K562 (cell line): ENCODE data around the gene ZNF236. TPM values are rescaled to one million over a fixed set of nuclear protein-coding genes. Genes with fewer than 3 reads are reported as not detected.

Experiments used
- ATAC-seq: fragments of 200-7000 bp; cut with Tn5 transposase; 3 replicates; pipeline ENCODE4 v1.9.1; 2020; ENCODE audit warnings: moderate library complexity
- BruUV-seq: library from RNA; stranded (reverse); fragments of 400-500 nt; replicated peaks from 2 replicates; lab custom pipeline; 2021; lab: Mats Ljungman, UMichigan
- CTCF ChIA-PET: fragments of 300-600 bp; formaldehyde crosslinking; extraction: SDS; loops from one replicate; lab custom pipeline; 2021; ENCODE audit warnings: low intra/inter-chr PET ratio; lab: Yijun Ruan, JAX
- POLR2A ChIA-PET: fragments of 300-600, 350-650 bp; sonication (Branson Sonifier 250); formaldehyde crosslinking; extraction: SDS; loops from one replicate; lab custom pipeline; 2021; ENCODE audit warnings: antibody characterized with exemption, inconsistent platforms; lab: Yijun Ruan, JAX
- DNase-seq, 4 experiments: peaks; one replicate each; pipeline versions ENCODE4 v3.0.0 to v3.0.0-alpha.2; 2011 to 2018; ENCODE audit warnings: low spot score in 3 of 4, mixed read lengths in 3 of 4; ENCODE audit errors: extremely low read depth in 1 of 4
- FAIRE-seq: peaks from 2 replicates; lab custom pipeline; 2011; peaks lifted over from hg19 to GRCh38; lab: Jason Lieb, UNC
- H2AFZ ChIP-seq: 2 replicates; pipeline ENCODE4 v1.6.0; 2011; ENCODE audit warnings: low read depth, low read length, control low read depth, inconsistent platforms
- H3K27ac ChIP-seq: fragments of 200-600 bp; 3 replicates; pipeline ENCODE4 v1.8.0; 2011; ENCODE audit warnings: low read depth, mild to moderate bottlenecking, control low read depth, inconsistent platforms, low read length, moderate library complexity, mixed read lengths; ENCODE audit errors: extremely low read depth
- H3K27me3 ChIP-seq, 2 experiments: fragments of 300-600 bp in 1 of 2; 2 replicates in 1 of 2; 3 replicates in 1 of 2; pipeline versions ENCODE4 v1.6.0 to v1.8.0; 2011; ENCODE audit warnings: inconsistent platforms in 2 of 2, low read length in 2 of 2, mild to moderate bottlenecking in 1 of 2, mixed read lengths in 1 of 2, moderate library complexity in 1 of 2; ENCODE audit not compliant: control insufficient read depth in 2 of 2, insufficient read depth in 2 of 2
- H3K36me3 ChIP-seq: fragments of 300-600 bp; 3 replicates; pipeline ENCODE4 v1.8.0; 2011; ENCODE audit warnings: mild to moderate bottlenecking, low read length, inconsistent platforms; ENCODE audit not compliant: control insufficient read depth, insufficient read depth
- H3K4me1 ChIP-seq, 2 experiments: fragments of 200-600 bp in 1 of 2; replicated peaks in 1 of 2; 2 replicates in 1 of 2; 3 replicates in 1 of 2; pipeline versions ENCODE4 v1.5.1 to v1.8.0; 2011; ENCODE audit warnings: inconsistent platforms in 2 of 2, low read length in 2 of 2, mild to moderate bottlenecking in 1 of 2, mixed read lengths in 1 of 2, moderate library complexity in 1 of 2; ENCODE audit not compliant: control insufficient read depth in 2 of 2, insufficient read depth in 2 of 2
- H3K4me2 ChIP-seq: 2 replicates; pipeline ENCODE4 v1.6.1; 2011; ENCODE audit warnings: low read length, control low read depth, inconsistent platforms, mixed read lengths; ENCODE audit not compliant: insufficient read depth
- H3K4me3 ChIP-seq: fragments of 200-600 bp; sonication (generic), shearing (Covaris generic); 2 replicates; pipeline ENCODE4 v1.5.1; 2016; ENCODE audit warnings: control low read depth, inconsistent platforms
- H3K79me2 ChIP-seq: fragments of 200-600 bp; 3 replicates; pipeline ENCODE4 v1.8.0; 2011; ENCODE audit warnings: low read length, inconsistent platforms; ENCODE audit not compliant: control insufficient read depth, insufficient read depth
- H3K9ac ChIP-seq, 2 experiments: 2 replicates each; pipeline versions ENCODE4 v1.6.0 to v1.6.1; 2011; ENCODE audit warnings: low read depth in 2 of 2, low read length in 2 of 2, control low read depth in 1 of 2, inconsistent platforms in 1 of 2, mild to moderate bottlenecking in 1 of 2, mixed read lengths in 1 of 2; ENCODE audit not compliant: insufficient read depth in 1 of 2
- H3K9me1 ChIP-seq: one replicate; pipeline ENCODE4 v1.6.0; 2011; ENCODE audit warnings: inconsistent platforms, mild to moderate bottlenecking, low read length, moderate library complexity; ENCODE audit not compliant: control insufficient read depth, insufficient read depth
- H3K9me3 ChIP-seq: replicated peaks from 2 replicates; pipeline ENCODE4 v1.5.1; 2011; ENCODE audit warnings: low read depth, low read length, inconsistent platforms; ENCODE audit not compliant: control insufficient read depth, insufficient read depth
- H4K20me1 ChIP-seq: replicated peaks from 2 replicates; pipeline ENCODE4 v1.6.1; 2011; ENCODE audit warnings: low read length, inconsistent platforms, mixed read lengths; ENCODE audit not compliant: control insufficient read depth, insufficient read depth
- IRF2 ChIP-seq: sonication (generic); formaldehyde crosslinking; IDR thresholded peaks from 2 replicates; pipeline ENCODE4 v1.8.1; 2022; ENCODE audit warnings: mild to moderate bottlenecking, missing genetic modification reagents
- STAT5A ChIP-seq: IDR thresholded peaks from 2 replicates; pipeline ENCODE4 v1.6.1; 2012; ENCODE audit warnings: low read length, inconsistent platforms, borderline replicate concordance
- ZBED1 ChIP-seq: IDR thresholded peaks from 2 replicates; pipeline ENCODE4 v1.6.1; 2014
- ZEB2 ChIP-seq: fragments of 450-650 bp; IDR thresholded peaks from 2 replicates; pipeline ENCODE4 v1.6.1; 2016
- ZNF316 ChIP-seq: fragments of 450-650 bp; IDR thresholded peaks from 2 replicates; pipeline ENCODE4 v1.6.1; 2016
- ZNF561 ChIP-seq: fragments of 450-650 bp; formaldehyde crosslinking; conservative IDR thresholded peaks from 2 replicates; pipeline ENCODE4 v1.4.0; 2020; ENCODE audit warnings: mild to moderate bottlenecking, moderate library complexity
- ZNF695 ChIP-seq: fragments of 450-650 bp; formaldehyde crosslinking; IDR thresholded peaks from 2 replicates; pipeline ENCODE4 v1.4.0; 2020; ENCODE audit warnings: mild to moderate bottlenecking, moderate library complexity
- ZNF780A ChIP-seq: fragments of 250-450 bp; sonication (Bioruptor Pico); IDR thresholded peaks from 2 replicates; pipeline ENCODE4 v1.5.0; 2021; ENCODE audit warnings: mild to moderate bottlenecking
- WGBS: fragments of 100-300 bp; shearing (Covaris generic); methylation state at CpG from one replicate; pipeline ENCODE4 v1.1.6; 2016; ENCODE audit warnings: low coverage, mixed read lengths; ENCODE audit not compliant: insufficient coverage; ENCODE audit errors: missing lambda C conversion rate; 5-methylcytosine and 5-hydroxymethylcytosine counted together
- in situ Hi-C: fragments of 300-500 bp; cut with MboI; formaldehyde crosslinking; loops from 4 replicates; pipeline ENCODE4 v1.15.0; 2018; ENCODE audit warnings: inconsistent platforms, mixed read lengths
- intact Hi-C: fragments of 100-400 bp; cut with micrococcal nuclease; formaldehyde crosslinking; loops from 2 replicates; pipeline ENCODE4 v1.14.2; 2022
- polyA plus RNA-seq, 8 experiments: library from polyadenylated mRNA; depleted of rRNA in 4 of 8; stranded (reverse) in 5 of 8; unstranded in 3 of 8; fragments of >200 nt; fragmentation: Nextera tagmentation in 2 of 8; fragmentation: Illumina TruSeq in 1 of 8; extraction: Ambion mirVana in 2 of 8; extraction: Trizol in 1 of 8; gene quantifications; 2 replicates each; pipeline versions ENCODE4 v1.2.1 to v1.2.3, GENCODE V29; 2011 to 2014; ENCODE audit warnings: inconsistent platforms in 1 of 8, missing spikeins in 1 of 8
- total RNA-seq, 7 experiments: library from RNA; depleted of rRNA in 6 of 7; stranded (reverse); fragments of >200 nt in 6 of 7; fragmentation: Illumina TruSeq in 2 of 7; extraction: Trizol in 2 of 7; gene quantifications; 2 replicates each; pipeline versions ENCODE4 v1.2.1 to v1.2.3, GENCODE V29; 2011 to 2021; ENCODE audit warnings: low replicate concordance in 1 of 7
- TF ChIP-seq, protein P1 (sequence below): fragments of 450-650 bp; formaldehyde crosslinking; IDR thresholded peaks from 2 replicates; pipeline ENCODE4 v1.4.0; 2022; ENCODE audit warnings: missing genetic modification characterization

ZNF236 gene
- total and polyA plus RNA-seq, 9 of the 15 experiments (the other 6 are each of a cell fraction or from before 2014, with no cell fraction given): 0.35 to 8.7 (median 3.4) TPM

DNA sequence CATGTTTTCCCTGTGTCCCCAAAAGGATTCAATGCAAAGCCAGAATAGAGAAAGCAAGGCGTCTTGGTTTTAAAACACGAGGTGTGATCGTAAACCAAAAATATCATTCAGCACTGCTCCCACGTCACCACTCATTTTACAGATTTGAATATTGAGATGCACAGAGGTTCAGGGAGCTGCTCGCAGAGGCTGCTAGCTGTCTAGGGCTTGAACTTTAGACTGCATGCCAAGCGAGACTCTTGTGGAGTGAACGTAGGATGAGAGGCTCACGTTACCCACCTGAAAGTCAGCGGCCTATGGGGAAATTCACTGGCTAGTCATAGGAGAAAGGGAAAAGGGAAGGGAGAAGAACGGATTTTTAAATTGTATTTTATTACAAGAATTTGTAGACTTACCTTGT, 180.1 kb downstream of the ZNF236 start:
- ATAC-seq: no peak
- no peak for FAIRE-seq
- TF ChIP-seq ZBED1 (no peak), ZNF695 (no peak), STAT5A (no peak), ZNF561 (no peak), ZNF316 (no peak), ZNF780A (CRISPR knock-in tag) (no peak), IRF2 (CRISPR knock-in tag) (no peak), ZEB2 (no peak)
- TF ChIP-seq, protein P1, sequence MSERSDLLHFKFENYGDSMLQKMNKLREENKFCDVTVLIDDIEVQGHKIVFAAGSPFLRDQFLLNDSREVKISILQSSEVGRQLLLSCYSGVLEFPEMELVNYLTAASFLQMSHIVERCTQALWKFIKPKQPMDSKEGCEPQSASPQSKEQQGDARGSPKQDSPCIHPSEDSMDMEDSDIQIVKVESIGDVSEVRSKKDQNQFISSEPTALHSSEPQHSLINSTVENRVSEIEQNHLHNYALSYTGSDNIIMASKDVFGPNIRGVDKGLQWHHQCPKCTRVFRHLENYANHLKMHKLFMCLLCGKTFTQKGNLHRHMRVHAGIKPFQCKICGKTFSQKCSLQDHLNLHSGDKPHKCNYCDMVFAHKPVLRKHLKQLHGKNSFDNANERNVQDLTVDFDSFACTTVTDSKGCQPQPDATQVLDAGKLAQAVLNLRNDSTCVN (CRISPR knock-in tag): no peak
- Histone ChIP-seq H3K4me3 (no peak overlapping the region), H3K36me3 (no peaks in the 10 kb centered on the region), H3K79me2 (no peaks in the 10 kb centered on the region), H3K27ac (no peak overlapping the region), H3K4me1 (no peaks in the 10 kb centered on the region; a peak in 1 of 5 replicates), H3K4me2 (no peak overlapping the region), H2AFZ (no peak overlapping the region), H3K9me3 (no peaks in the 10 kb centered on the region), H3K9ac (no peak overlapping the region), H4K20me1 (no peaks in the 10 kb centered on the region), H3K27me3 (peaks cover 3 to 47% of the 10 kb centered on the region in 2 experiments; a peak in 4 of 5 replicates), H3K9me1 (no peaks in the 10 kb centered on the region)
- no TSS peak for BruUV-seq
- 3% methylated on average over 9 of the region's 10 CpGs for WGBS
- CTCF ChIA-PET: no interaction called here
- intact Hi-C loops: loop anchor here (5.0 to 10.0 kb wide), 2 partner anchors 52 to 645 kb away; no protein-coding TSS in a partner anchor
- in situ Hi-C loops: no loop called here
- no peak for DNase-seq
- POLR2A ChIA-PET: no interaction called here
